Neural progenitor cell (in vitro differentiated cells): ENCODE data around the gene SERPINB3. TPM values are rescaled to one million over a fixed set of nuclear protein-coding genes. Genes with fewer than 3 reads are reported as not detected.
A peak's percentile ranks its signal among the peaks of the same experiment; 100 is the strongest.

Experiments used
- DNase-seq: peaks from one replicate; pipeline ENCODE4 v3.0.0-alpha.2; 2016; ENCODE audit warnings: low spot score
- H2AFZ ChIP-seq: fragments of 200-600 bp; sonication (generic); replicated peaks from 2 replicates; pipeline ENCODE4 v1.6.1; 2016; ENCODE audit warnings: antibody characterized with exemption
- H3F3A ChIP-seq: fragments of 200-600 bp; sonication (generic); 2 replicates; pipeline ENCODE4 v1.6.1; 2016; ENCODE audit warnings: antibody characterized with exemption, low read depth
- H3K27ac ChIP-seq: fragments of 200-600 bp; sonication (generic); 2 replicates; pipeline ENCODE4 v1.5.1; 2016; ENCODE audit warnings: mild to moderate bottlenecking
- H3K27me3 ChIP-seq: fragments of 200-600 bp; sonication (generic); 2 replicates; pipeline ENCODE4 v1.6.1; 2016; ENCODE audit warnings: mild to moderate bottlenecking, moderate library complexity
- H3K36me3 ChIP-seq: fragments of 200-600 bp; sonication (generic); 2 replicates; pipeline ENCODE4 v1.5.1; 2016
- H3K4me1 ChIP-seq: fragments of 200-600 bp; sonication (generic); 2 replicates; pipeline ENCODE4 v1.6.1; 2016; ENCODE audit warnings: mixed run types
- H3K4me2 ChIP-seq: fragments of 200-600 bp; sonication (generic); 2 replicates; pipeline ENCODE4 v1.6.1; 2016
- H3K4me3 ChIP-seq: fragments of 200-600 bp; sonication (generic); 2 replicates; pipeline ENCODE4 v1.5.1; 2016
- H3K79me2 ChIP-seq: fragments of 200-600 bp; sonication (generic); 2 replicates; pipeline ENCODE4 v1.6.1; 2016; ENCODE audit warnings: low read depth
- H3K9ac ChIP-seq: fragments of 200-600 bp; sonication (generic); 2 replicates; pipeline ENCODE4 v1.6.1; 2016
- H3K9me3 ChIP-seq: fragments of 200-600 bp; sonication (generic); 2 replicates; pipeline ENCODE4 v1.5.1; 2016; ENCODE audit warnings: low read depth
- H4K20me1 ChIP-seq: fragments of 200-600 bp; sonication (generic); 2 replicates; pipeline ENCODE4 v1.6.1; 2016; ENCODE audit warnings: low read depth
- H3K27ac Mint-ChIP-seq: 3 replicates; pipeline ENCODE4 v1.8.0; 2021; ENCODE audit warnings: mixed read lengths
- H3K27me3 Mint-ChIP-seq: 2 replicates; pipeline ENCODE4 v1.8.0; 2022; ENCODE audit warnings: low read depth, mild to moderate bottlenecking, inconsistent platforms, moderate library complexity, mixed read lengths; ENCODE audit not compliant: insufficient read depth
- H3K36me3 Mint-ChIP-seq: 3 replicates; pipeline ENCODE4 v1.8.0; 2021; ENCODE audit warnings: mixed read lengths
- H3K4me1 Mint-ChIP-seq: 3 replicates; pipeline ENCODE4 v1.8.0; 2021; ENCODE audit warnings: mixed read lengths
- H3K4me3 Mint-ChIP-seq: 3 replicates; pipeline ENCODE4 v1.8.0; 2021; ENCODE audit warnings: mild to moderate bottlenecking, moderate library complexity, mixed read lengths
- H3K9me3 Mint-ChIP-seq: 3 replicates; pipeline ENCODE4 v1.8.0; 2020; ENCODE audit warnings: mixed read lengths
- CTCF ChIP-seq: fragments of 200-600 bp; sonication (generic); IDR thresholded peaks from 2 replicates; pipeline ENCODE4 v1.5.1; 2017; ENCODE audit warnings: antibody characterized with exemption, mild to moderate bottlenecking
- EZH2 ChIP-seq: fragments of 200-600 bp; sonication (generic); IDR thresholded peaks from 2 replicates; pipeline ENCODE4 v1.6.1; 2017; ENCODE audit warnings: antibody characterized with exemption, mild to moderate bottlenecking, moderate library complexity
- EZH2phosphoT487 ChIP-seq: fragments of 200-600 bp; sonication (generic); IDR thresholded peaks from 2 replicates; pipeline ENCODE4 v1.6.1; 2017; ENCODE audit warnings: antibody characterized with exemption
- total RNA-seq: library from RNA; depleted of rRNA; stranded (reverse); fragments of >200 nt; gene quantifications from 2 replicates; pipeline ENCODE4 v1.2.3, GENCODE V29; 2015; ENCODE audit warnings: low replicate concordance

SERPINB3 gene
- total RNA-seq, 1 donor from 2014 or later = not detected

GRCh38 chr18:63683890-63684289 is 22.2 kb upstream of the SERPINB3 start:
- H3K9ac ChIP-seq = no peak overlapping the region
- no peak overlapping the region for H3K27ac ChIP-seq
- H3K27me3 Mint-ChIP-seq = no peaks in the 10 kb centered on the region
- no peaks in the 10 kb centered on the region for H3K79me2 ChIP-seq
- H3F3A ChIP-seq = peaks cover 8% of the 10 kb centered on the region
- H3K9me3 Mint-ChIP-seq = no peaks in the 10 kb centered on the region
- H3K27me3 ChIP-seq = no peaks in the 10 kb centered on the region
- H3K4me3 Mint-ChIP-seq = no peak overlapping the region
- H3K36me3 ChIP-seq = no peaks in the 10 kb centered on the region
- H3K27ac Mint-ChIP-seq = no peak overlapping the region
- peak overlapping the region; percentile 96 for H2AFZ ChIP-seq
- H3K4me1 ChIP-seq = peaks cover 14% of the 10 kb centered on the region
- no peaks in the 10 kb centered on the region for H3K36me3 Mint-ChIP-seq
- H3K9me3 ChIP-seq = no peaks in the 10 kb centered on the region
- H3K4me1 Mint-ChIP-seq = peaks cover 10% of the 10 kb centered on the region
- H3K4me3 ChIP-seq = no peak overlapping the region
- TF ChIP-seq EZH2phosphoT487 (no peak), CTCF (no peak), EZH2 (no peak)
- DNase-seq = no peak
- H3K4me2 ChIP-seq = no peak overlapping the region
- no peaks in the 10 kb centered on the region for H4K20me1 ChIP-seq

- Mint-ChIP-seq H3K27me3 (no peaks in the 10 kb centered on the region), H3K27ac (no peak overlapping the region), H3K36me3 (no peaks in the 10 kb centered on the region), H3K9me3 (no peaks in the 10 kb centered on the region), H3K4me1 (peaks cover 10% of the 10 kb centered on the region), H3K4me3 (no peak overlapping the region)
- Histone ChIP-seq H3K4me2 (peak overlapping the region; percentile 28), H3K4me3 (no peak overlapping the region), H2AFZ (peak overlapping the region; percentile 96), H3K36me3 (no peaks in the 10 kb centered on the region), H4K20me1 (no peaks in the 10 kb centered on the region), H3K27ac (peak overlapping the region; percentile 83), H3K27me3 (no peaks in the 10 kb centered on the region), H3F3A (peaks cover 8% of the 10 kb centered on the region), H3K9ac (no peak overlapping the region), H3K9me3 (no peaks in the 10 kb centered on the region), H3K79me2 (no peaks in the 10 kb centered on the region), H3K4me1 (peaks cover 14% of the 10 kb centered on the region)
- TF ChIP-seq CTCF = no peak
- TF ChIP-seq EZH2phosphoT487 = no peak
- no peak for TF ChIP-seq EZH2
- DNase-seq = peak; percentile 58
These were observed 21.5 kb upstream of the SERPINB3 start for GRCh38 chr18:63683152-63683551.

GRCh38 chr18:63681449-63682340 is 20.0 kb upstream of the SERPINB3 start:
- Mint-ChIP-seq H3K4me1 (peaks cover 10% of the 10 kb centered on the region), H3K27me3 (no peaks in the 10 kb centered on the region), H3K36me3 (no peaks in the 10 kb centered on the region), H3K4me3 (no peak overlapping the region), H3K9me3 (no peaks in the 10 kb centered on the region), H3K27ac (no peak overlapping the region)
- no peaks in the 10 kb centered on the region for H4K20me1 ChIP-seq
- no peak overlapping the region for H3K4me2 ChIP-seq
- no peak overlapping the region for H3K27ac ChIP-seq
- H3K36me3 ChIP-seq = no peaks in the 10 kb centered on the region
- H3K27me3 ChIP-seq = no peaks in the 10 kb centered on the region
- no peak overlapping the region for H3K9ac ChIP-seq
- H3K79me2 ChIP-seq = no peaks in the 10 kb centered on the region
- no peak overlapping the region for H3K4me3 ChIP-seq
- peak overlapping the region; percentile 55 for H2AFZ ChIP-seq
- no peak for DNase-seq
- H3K4me1 ChIP-seq = peaks cover 14% of the 10 kb centered on the region
- TF ChIP-seq EZH2phosphoT487 = no peak
- no peak for TF ChIP-seq EZH2
- no peak for TF ChIP-seq CTCF
- no peaks in the 10 kb centered on the region for H3K9me3 ChIP-seq
- H3F3A ChIP-seq = peaks cover 8% of the 10 kb centered on the region
